ENCODE results near the gene DPM3.
A peak's percentile ranks its signal among the peaks of the same experiment; 100 is the strongest.
"Not testable (repeated sequence)": the region's sequence is repeated elsewhere in the genome, so short reads cannot be mapped to it uniquely, and the experiment has no call there.

DPM3 gene

DNA sequence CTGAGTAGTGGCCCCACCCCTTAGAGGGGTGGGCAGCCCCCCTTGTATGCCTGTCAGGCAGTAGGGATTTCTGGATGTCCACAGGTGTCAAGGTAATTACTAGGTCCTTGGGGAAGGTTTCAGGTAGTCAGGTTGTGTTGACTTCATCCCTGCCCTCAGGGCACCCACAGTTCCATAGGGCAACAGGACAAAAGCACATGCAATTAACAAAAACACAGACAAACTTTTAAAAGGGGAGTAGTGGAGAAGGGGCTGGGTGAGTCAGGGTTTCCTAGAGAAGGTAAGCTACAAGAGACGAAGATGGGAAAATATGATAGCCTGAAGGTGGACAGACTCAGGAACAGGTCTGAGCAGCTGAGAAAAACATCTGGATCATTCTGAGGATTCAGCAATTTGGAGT, 18.7 kb upstream of the DPM3 start:
- no peak for DNase-seq (ENCODE audit: low read depth in 1 of 2, low spot score in 1 of 2)

DNA sequence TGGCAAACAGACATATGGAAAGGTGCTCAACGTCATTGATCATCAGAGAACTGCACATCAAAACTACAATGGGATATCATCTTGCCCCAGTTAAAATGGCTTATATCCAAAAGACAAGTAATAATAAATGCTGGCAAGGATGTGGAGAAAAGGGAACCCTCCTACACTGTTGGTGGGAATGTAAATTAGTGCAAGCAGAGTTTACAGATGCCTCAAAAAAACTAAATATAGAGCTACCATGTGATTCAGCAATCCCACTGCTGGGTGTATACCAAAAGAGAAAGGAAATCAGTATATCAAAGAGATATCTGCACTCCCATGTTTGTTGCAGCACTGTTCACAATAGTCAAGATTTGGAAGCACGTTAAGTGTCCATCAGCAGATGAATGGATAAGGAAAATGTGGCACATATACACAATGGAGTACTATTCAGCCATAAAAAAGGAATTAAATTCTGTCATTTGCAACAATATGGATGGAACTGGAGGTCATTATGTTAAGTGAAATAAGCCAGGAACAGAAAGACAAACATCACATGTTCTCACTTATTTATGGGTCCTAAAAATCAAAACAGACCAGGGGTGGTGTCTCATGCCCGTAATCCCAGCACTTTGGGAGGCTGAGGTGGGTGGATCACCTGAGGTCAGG, 15.8 kb upstream of the DPM3 start:
- DNase-seq (ENCODE audit: low read depth in 1 of 2, low spot score in 1 of 2): not testable (repeated sequence)

DNA sequence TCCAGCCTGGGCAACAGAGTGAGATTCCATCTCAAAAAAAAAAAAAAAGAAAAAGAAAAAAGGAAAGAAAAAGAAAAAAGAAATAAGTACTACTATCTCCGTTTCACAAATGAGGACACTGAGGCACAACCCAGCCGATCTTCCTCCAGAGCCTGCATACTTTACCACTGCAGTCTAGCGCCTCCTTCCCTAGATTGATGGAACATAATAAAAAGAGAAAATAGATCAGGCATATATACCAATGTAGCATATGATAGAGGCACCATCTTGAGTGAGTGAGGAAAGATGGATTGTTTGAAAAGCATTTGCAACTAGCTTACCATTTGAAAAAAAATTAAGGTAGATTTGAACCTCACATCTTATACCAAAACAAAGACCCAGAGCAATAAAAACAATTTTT, 5.2 kb upstream of the DPM3 start:
- no peak for DNase-seq (ENCODE audit: low read depth in 1 of 2, low spot score in 1 of 2)

DNA sequence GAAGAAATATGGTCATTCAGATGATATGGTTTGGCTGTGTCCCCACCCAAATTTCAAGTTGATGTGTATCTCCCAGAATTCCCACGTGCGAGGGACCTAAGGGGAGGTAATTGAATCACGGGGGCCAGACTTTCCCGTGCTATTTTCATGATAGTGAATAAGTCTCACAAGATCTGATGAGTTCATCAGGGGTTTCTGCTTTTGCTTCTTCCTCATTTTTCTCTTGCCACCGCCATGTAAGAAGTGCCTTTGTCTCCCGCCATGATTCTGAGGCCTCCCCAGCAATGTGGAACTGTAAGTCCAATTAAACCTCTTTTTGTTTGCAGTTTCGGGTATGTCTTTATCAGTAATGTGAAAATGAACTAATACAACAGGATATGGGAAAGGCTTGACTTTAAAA, 1.4 kb upstream of the DPM3 start:
- DNase-seq (ENCODE audit: low read depth in 1 of 2, low spot score in 1 of 2): no peak

DNA sequence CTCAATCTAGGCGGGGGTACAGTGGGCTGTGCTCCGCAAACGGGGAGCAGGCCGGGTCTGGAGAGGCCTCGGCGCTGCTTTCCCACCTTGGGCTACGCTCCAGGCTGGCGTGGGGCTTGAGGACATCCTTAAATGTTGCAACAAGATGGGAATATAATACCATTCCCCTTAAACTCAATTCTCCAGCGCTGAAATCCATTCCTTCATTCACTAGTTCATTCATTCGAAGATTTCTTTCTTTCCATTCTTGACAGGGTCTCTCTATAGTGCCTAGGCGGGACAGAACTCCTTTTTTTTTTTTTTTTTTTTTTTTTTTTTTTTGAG, 261 bp upstream of the DPM3 start:
- DNase-seq (ENCODE audit: low read depth in 1 of 2, low spot score in 1 of 2): no peak

DNA sequence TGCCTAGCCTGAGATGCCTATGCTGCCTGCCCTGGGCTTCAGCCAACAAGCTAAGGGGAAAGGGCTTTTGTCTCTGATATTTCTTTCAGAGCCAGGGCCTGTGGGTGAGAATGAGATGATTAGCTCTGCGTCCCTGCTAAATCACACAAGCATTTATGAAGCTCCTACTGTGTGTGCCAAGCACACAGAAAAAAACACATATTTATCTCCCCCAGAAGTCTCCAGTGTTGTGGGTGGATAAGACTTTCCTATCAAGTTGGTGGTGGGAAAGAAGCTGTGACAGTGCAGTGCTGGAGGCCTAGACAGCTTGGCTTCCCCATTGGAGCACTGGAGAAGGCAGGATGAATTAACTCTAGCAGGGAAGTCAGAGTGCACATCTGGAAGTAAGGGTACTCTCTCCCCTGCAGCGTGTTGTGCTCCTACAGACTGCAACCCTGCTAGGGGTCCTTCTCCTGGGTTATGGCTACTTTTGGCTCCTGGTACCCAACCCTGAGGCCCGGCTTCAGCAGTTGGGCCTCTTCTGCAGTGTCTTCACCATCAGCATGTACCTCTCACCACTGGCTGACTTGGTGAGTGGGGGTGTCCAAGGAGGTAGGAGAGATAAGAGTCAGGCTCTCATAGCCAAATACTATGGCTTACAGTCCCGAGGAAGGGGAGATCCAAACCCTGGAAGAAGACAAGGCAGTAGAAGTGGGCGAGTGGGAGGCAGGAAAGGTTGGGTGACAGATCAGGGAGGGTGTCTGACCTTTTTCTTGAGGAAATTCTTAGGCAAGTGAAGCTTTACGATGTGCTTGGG, 3.0 kb downstream of the DPM3 start:
- DNase-seq (ENCODE audit: low read depth in 1 of 2, low spot score in 1 of 2): no peak

DNA sequence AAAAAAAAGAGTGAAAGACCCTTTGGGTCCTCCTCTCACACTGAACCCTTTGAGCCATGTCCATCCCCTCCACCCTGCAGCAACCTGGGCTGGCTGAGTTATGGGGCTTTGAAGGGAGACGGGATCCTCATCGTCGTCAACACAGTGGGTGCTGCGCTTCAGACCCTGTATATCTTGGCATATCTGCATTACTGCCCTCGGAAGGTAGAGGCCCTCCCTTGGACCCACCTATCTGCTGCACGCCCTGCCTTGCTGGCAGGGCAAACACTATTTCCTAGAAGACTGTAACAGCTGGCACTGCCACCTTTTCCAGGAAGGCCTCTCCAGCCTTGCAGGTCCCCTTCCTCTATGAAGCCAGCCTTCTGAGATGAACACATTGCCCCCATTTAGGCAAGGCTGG, 3.6 kb downstream of the DPM3 start:
- no peak for DNase-seq (ENCODE audit: low read depth in 1 of 2, low spot score in 1 of 2)

DNA sequence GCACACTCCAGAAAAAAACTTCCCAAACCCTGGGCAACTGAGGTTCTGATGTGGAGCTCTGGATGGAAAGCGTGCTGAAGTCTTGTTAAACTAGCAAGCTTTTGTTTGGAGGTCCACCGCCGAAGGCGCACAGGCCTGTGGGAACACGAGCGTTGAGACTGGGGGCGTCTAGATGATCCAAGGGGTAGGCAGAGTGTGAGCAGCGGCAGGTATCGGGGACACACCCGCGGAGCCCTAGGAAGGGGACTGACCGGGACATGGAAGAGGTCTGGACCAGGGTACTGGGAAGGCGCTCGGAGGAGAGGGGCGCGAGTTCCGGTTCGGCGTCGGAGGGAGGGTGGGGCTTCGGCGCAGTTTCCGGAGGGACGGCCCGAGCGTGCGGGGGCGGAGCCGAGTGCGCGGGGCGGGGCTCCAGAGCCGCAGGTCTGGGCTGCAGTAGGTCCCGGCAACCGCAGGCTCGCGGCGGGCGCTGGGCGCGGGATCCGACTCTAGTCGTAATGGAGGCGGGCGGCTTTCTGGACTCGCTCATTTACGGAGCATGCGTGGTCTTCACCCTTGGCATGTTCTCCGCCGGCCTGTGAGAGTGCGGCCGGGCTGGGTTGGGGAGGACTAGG, 4.8 kb downstream of the DPM3 start, which contains the start of gene SLC50A1:
TSS of gene SLC50A1 (plus strand) at position 438 of the 614 bp plus-strand sequence. CDS start at position 498, 60 bp downstream.
- peak; percentile 83 to 88 for DNase-seq (ENCODE audit: low read depth in 1 of 2, low spot score in 1 of 2)

DNA sequence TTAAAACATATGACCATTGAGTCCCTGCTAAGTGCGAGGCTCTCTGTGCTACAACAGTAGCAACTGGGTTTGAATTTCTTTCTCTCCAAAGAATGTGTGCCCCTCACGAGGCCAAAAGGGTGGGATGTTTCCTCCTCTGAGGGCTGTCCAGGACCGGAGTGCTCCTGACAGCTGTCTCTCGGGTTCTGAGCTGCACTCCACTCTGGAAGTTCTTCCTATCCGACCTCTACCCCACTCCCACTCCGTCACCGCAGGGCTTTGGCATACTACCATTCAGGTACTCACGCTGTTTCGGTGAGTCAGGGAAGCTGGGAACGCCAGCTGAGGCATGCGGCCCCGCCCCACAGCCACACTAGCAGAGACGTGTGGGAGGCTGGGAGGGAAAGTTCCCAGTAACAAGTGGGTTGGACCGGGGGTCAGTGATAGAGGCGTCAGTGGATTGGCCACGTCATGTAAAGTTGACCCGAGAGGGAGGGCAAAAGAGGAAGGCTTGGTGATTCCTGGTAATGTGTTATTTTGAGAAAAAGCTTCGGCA, 5.4 kb downstream of the DPM3 start:
- peak in 1 of 2 donors; percentile 60 for DNase-seq (ENCODE audit: low read depth in 1 of 2, low spot score in 1 of 2)

DNA sequence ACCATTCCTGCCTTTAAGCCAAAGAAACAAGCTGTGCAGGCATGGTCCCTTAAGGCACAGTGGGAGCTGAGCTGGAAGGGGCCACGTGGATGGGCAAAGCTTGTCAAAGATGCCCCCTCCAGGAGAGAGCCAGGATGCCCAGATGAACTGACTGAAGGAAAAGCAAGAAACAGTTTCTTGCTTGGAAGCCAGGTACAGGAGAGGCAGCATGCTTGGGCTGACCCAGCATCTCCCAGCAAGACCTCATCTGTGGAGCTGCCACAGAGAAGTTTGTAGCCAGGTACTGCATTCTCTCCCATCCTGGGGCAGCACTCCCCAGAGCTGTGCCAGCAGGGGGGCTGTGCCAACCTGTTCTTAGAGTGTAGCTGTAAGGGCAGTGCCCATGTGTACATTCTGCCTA, 6.0 kb downstream of the DPM3 start:
- no peak for DNase-seq (ENCODE audit: low read depth in 1 of 2, low spot score in 1 of 2)

DNA sequence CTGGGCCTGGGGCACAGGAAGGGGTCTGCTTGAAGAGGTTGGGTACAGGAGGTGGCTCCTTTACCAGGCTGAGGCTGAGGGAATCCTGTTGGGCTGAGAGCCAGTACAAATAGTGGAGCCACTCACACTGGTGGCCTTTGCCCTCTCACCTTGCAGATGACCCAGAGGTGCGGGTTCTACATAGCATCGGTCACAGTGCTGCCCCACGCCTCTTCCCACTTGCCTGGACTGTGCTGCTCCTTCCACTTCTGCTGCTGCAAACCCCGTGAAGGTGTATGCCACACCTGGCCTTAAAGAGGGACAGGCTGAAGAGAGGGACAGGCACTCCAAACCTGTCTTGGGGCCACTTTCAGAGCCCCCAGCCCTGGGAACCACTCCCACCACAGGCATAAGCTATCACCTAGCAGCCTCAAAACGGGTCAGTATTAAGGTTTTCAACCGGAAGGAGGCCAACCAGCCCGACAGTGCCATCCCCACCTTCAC, 6.5 kb downstream of the DPM3 start:
- DNase-seq (ENCODE audit: low read depth in 1 of 2, low spot score in 1 of 2): no peak

DNA sequence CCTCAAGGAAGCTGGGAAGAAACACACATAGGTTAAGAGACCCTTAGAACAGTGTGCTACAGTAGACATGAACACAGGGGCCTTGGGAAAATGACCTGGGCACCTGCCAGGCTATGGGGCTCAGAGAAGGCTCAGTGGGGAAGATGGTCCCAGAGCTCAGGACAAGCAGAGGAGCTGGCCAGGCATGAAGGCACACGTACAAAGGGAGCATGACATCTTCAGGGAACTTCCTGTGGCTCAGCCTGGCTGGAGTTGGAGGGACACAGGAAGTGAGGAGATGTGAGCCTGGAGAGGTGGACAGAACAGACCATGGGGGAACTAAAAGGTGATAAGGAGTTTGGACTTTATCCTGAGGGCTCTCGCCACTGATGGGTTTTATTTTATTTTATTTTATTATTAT, 8.5 kb downstream of the DPM3 start:
- no peak for DNase-seq (ENCODE audit: low read depth in 1 of 2, low spot score in 1 of 2)

DNA sequence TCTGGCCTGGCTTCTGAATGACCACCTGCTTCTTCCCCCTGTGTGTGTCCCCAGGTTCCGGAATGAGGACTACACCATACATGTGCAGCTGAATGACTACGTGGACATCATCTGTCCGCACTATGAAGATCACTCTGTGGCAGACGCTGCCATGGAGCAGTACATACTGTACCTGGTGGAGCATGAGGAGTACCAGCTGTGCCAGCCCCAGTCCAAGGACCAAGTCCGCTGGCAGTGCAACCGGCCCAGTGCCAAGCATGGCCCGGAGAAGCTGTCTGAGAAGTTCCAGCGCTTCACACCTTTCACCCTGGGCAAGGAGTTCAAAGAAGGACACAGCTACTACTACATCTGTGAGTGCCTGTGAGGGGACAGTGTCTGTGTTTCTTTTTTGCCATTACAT, 9.0 kb downstream of the DPM3 start:
- no peak for DNase-seq (ENCODE audit: low read depth in 1 of 2, low spot score in 1 of 2)

DNA sequence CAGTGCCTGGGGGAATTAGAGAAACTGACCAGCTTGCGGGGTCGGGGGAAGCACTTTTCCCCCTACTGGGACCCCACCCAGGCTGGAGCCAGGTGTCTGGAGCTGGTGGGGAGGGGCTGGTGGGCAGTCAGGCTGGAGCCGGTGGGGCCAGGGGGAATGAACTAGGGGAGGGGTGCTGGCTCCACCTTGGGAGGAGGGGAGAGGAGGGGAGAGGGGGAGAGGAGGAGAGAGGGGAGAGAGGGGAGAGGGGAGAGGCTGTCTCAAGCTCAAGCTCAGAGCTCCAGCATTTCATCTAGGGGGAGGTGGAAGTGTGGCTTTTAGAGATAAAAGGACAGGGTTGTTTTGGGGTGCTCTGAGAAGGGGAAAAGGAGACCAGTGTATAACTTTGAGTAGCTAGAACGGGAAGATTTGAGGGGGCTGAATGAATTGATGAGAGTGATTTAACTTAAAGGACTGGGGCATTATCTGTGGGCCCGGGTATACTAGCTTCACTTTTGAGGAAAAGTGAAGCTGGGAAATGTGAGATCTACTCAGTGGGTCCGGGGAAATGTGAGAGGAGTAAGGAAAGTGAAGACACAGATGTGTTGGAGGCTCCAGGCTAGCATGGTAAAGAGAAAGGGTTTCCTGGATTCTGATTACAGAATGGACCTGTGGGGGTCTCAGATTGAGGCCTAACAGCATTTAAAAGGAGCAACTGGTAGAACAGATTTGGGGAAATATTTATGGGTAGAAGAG, 9.9 kb downstream of the DPM3 start:
- no peak for DNase-seq (ENCODE audit: low read depth in 1 of 2, low spot score in 1 of 2)

DNA sequence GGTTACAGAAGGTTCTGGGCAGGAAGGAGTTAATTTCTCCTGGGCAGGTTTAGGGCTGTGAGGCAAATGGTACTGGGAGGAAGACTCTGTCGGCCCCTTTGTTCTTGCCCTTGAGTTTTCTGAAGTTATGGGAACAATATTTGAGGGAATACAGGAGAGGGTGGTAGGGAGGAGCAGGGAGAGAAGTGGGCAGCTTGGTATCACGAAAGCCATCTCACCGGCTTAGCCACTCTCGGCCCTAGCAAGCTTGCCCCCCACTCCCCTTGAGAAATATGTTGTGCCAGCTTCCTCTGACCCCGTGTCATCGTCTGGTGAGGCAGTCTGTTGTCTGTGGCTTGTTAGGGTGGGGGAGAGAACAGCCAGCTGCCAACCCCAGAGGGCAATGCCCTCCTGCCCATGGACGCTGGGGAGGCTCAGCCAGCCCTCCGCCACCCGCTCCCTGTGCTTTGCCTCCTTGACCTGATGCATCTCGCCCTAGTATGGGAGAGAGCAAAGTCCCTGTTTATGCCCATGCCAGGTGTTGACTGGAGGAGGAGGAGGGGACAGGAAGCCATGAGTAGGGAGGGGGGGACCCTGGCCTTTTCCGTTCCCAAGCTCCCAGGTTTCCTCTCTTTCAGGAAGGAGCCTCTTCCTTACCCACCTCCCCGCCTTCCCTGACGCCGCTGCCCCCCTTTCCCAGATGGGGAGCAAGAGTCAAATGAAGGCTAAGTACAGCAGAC, 11.4 kb downstream of the DPM3 start:
- no peak for DNase-seq (ENCODE audit: low read depth in 1 of 2, low spot score in 1 of 2)

DNA sequence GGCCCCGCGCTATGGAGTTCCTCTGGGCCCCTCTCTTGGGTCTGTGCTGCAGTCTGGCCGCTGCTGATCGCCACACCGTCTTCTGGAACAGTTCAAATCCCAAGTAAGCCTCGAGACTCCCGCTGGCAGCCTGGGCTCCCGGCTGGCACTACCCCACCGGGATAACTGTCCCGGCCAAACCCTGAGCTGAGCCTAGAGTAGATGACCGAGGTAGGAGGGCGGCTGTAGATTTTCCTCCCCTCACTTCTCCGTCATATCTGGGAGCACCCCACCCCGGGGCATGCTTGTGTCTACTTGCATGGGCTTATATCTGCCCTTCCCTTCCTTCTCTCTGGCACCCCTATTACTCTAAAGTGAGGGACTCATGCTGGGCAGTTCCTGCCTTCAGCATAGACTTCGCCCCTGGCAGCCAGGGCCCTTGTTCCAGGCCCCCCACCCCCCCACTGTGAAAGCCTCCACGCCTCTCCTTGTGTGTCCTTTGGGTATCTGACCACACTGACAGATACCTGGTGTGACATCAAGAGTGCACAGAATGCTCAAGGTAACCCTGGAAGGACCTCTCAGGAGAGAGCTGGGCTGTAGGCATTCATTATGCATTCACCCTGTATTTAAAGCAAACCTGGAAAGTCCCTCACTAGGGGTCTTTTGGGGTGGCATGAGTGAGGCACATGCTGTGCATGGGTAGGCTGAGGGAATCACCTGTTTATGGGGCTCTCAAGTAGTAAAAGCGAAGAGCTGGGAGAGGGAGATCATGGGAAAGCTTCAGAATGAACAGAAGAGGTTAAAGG, 12.2 kb downstream of the DPM3 start:
- no peak for DNase-seq (ENCODE audit: low read depth in 1 of 2, low spot score in 1 of 2)

DNA sequence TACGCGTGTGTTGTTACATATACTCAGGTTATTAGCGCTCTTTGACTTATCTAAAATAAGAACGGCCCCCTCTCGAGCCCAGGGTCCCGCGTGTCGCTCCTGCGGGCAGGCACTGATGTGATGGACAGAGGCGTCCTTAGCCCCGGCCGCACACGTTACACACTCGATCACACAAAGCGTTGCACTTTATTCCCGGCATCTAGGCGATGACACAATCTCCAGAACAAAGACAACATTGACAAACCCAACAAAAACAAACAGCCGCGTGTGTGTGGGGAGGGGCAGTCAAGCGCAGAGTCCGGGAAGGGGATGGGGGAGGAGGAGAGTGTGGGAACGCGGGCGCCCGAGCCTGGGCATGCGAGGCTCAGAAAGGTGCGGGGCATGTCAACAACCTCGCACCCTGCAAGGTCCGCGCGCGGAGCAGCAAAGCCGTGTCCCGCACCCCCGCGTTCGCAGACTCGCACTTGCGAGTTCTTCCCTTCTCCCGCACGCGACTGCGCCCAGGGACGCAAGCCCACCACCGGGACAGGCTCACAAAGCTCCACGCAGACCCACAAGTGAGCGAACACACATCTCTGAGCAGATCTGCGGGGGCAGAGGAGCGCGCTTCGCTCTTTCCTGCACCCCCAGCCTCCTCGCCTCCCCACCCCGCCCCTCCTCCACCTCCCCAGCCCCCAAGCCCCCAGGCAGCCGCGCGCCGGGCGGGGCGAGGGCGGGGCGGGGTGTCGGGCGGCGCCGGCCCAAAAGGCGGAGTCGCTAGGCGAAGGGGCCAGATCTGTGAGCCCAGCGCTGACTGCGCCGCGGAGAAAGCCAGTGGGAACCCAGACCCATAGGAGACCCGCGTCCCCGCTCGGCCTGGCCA, 13.0 kb downstream of the DPM3 start, which contains the start of gene EFNA1:
TSS of gene EFNA1 (plus strand) at position 772 of the 862 bp plus-strand sequence. CDS start 102 bp downstream, outside the sequence.
- no peak for DNase-seq (ENCODE audit: low read depth in 1 of 2, low spot score in 1 of 2)

DNA sequence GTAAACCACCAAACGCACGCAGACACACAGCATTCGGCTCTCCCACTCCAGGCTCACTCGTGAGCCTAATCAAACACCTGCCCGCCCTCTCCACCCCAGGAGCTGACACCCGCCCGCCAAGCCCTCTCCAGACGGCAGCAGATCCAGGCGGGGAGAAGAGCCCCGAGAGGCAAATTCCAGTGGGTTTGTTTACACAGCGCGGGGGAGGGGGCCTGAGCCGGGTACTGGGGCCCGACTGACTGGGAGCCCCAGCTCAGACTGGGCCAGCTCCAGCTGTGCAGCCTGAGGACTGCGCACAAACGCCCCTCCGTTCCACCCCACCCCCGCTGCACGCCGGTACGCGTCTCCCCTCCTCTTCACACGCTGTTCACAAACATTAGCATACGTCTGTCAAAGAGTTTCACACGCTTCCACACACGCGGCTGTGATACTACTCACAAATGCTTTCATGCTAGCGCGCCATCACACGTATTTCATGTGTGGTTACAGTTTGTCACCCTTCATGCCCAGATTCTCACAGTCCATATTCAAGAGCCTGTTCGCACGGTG, 13.7 kb downstream of the DPM3 start:
- DNase-seq (ENCODE audit: low read depth in 1 of 2, low spot score in 1 of 2): no peak
